ENCODE data around the gene SASH1. TPM values are rescaled to one million over a fixed set of nuclear protein-coding genes. Genes with fewer than 3 reads are reported as not detected.

Gene SASH1
- total RNA-seq, 2 experiments from 2014 or later: not detected

DNA sequence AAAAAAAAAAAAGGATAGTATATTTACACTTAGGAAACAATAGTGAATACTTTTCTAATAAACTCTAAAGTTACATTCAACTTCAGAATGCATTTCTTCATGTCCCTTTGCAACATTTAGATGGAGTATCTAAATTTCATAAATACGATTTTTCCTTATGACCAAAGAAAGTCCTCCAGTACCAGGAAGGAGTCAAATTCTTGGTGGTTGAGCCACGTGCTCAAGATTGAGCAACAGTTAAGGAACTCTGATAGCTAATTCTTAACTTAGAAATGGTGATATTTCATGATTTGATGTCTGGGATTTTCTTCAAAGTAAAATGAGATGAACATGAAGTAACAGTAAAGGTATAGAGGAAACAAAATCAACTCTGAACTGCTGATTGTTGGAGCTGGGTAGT lies 92.7 kb downstream of the SASH1 start:
- Mint-ChIP-seq H3K4me3 (no peak overlapping the region), H3K9me3 (ENCODE audit: insufficient read depth) (no peaks in the 10 kb centered on the region)

DNA sequence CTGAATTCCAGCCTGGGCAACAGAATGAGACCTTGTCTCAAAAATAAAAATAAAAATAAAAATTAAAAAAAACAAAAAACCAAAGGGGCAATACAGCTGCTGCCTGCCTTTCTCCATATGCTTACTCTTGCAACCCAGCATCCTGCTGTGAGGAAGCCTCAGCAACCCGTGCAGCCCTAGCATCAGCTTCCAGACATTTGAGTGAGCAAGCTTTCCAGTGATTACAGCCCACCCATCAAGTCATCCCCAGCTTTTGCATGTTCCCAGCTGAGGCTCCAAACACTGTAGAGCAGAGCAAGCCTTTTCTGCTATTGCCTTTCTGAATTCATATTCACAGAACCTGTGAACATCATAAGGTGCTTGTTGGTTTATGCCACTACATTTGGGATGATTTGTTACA lies 93.8 kb downstream of the SASH1 start:
- CTCF ChIA-PET: no interaction called here
- no peak for ATAC-seq
- POLR2A ChIA-PET: no interaction called here
- Mint-ChIP-seq H3K36me3 (ENCODE audit: low read depth) (no peaks in the 10 kb centered on the region), H3K4me3 (no peak overlapping the region), H3K27ac (no peak overlapping the region), H3K9me3 (ENCODE audit: insufficient read depth) (no peaks in the 10 kb centered on the region), H3K27me3 (ENCODE audit: low read depth) (peaks cover 4% of the 10 kb centered on the region), H3K4me1 (ENCODE audit: low read depth) (no peaks in the 10 kb centered on the region)
- DNase-seq: no peak

More for the DNA sequence above, 92.7 kb downstream of the SASH1 start:
- Mint-ChIP-seq H3K36me3 (ENCODE audit: low read depth) (no peaks in the 10 kb centered on the region), H3K27me3 (ENCODE audit: low read depth) (peaks cover 3% of the 10 kb centered on the region), H3K4me1 (ENCODE audit: low read depth) (no peaks in the 10 kb centered on the region), H3K27ac (no peak overlapping the region)
- ATAC-seq (no peak), DNase-seq (no peak)
- POLR2A ChIA-PET: no interaction called here
- CTCF ChIA-PET: no interaction called here

DNA sequence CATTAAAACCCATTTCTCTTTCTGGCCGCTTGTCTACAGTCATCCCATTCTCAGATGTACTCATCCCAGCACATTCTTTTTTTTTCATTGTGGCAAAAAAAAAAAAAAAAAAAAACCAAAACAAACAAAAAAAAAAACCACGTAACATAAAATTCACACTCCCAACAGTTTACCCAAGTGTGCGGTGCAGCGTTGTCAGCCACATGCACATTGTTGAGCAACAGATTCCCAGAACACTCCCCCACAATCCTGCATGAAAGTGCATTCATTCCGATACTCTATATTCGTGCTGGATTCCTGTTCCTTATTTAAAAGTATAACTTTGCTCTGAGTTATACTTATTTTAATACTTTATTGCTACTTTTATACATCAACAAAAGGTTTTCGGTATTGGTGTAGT lies 96.0 kb downstream of the SASH1 start:
- POLR2A ChIA-PET: no interaction called here

DNA sequence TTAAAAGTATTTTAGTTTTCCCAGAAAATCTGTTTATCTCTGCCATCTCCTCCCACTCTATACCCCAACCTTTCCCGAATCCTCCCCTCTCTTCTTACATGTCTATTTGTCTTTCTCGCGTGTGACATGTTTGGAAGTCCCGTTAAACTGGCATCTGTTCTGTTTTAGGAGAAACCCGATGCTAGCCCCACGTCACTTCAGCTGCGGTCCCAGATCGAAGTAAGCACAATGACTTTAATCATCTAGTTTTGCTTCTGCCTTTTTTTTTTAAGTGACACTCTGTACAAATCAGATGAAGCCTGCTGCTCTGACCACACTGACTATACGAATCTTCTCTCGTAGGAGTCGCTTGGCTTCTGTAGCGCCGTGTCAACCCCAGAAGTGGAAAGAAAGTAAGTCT lies 97.4 kb downstream of the SASH1 start:
- H3K9me3 Mint-ChIP-seq (ENCODE audit: insufficient read depth): no peaks in the 10 kb centered on the region
- POLR2A ChIA-PET: no interaction called here
- H3K4me3 Mint-ChIP-seq: no peak overlapping the region
- ATAC-seq (no peak), DNase-seq (no peak)
- H3K4me1 Mint-ChIP-seq (ENCODE audit: low read depth): peaks cover 4% of the 10 kb centered on the region
- CTCF ChIA-PET: no interaction called here
- no peak overlapping the region for H3K27ac Mint-ChIP-seq
- H3K36me3 Mint-ChIP-seq (ENCODE audit: low read depth): no peaks in the 10 kb centered on the region
- H3K27me3 Mint-ChIP-seq (ENCODE audit: low read depth): peaks cover 4% of the 10 kb centered on the region

More for the DNA sequence above, 96.0 kb downstream of the SASH1 start:
- H3K9me3 Mint-ChIP-seq (ENCODE audit: insufficient read depth): no peaks in the 10 kb centered on the region
- DNase-seq (no peak), ATAC-seq (no peak)
- H3K27me3 Mint-ChIP-seq (ENCODE audit: low read depth): peaks cover 4% of the 10 kb centered on the region
- H3K27ac Mint-ChIP-seq: no peak overlapping the region
- no peak overlapping the region for H3K4me3 Mint-ChIP-seq
- CTCF ChIA-PET: no interaction called here
- no peaks in the 10 kb centered on the region for H3K36me3 Mint-ChIP-seq (ENCODE audit: low read depth)
- H3K4me1 Mint-ChIP-seq (ENCODE audit: low read depth): peaks cover 4% of the 10 kb centered on the region

DNA sequence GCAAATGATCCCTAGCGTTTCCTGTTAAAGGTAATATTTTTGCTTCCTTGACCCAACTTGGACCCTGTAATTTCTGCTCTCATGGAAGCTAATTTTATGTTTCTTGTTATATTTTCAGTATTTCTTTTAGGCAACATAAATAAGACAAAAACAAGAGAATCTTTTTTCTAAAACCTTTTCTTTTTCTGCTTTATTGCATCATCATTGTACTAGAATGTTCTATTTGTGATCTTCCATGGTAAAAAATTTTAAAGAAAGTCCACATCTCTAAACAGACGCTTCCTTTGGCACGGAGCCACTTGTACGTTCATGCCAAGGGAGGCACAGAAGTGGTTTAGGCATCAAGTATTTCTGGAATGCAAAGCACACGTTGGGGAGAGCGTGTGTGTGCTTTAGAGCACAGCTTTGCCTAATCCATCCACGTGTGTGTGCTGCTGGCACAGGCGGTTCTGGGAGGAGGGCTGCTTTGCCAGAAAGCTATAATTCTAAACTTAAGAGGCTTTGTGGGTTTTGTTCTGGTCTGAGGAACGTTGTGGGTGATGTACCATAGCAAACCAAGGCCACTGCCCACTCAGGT lies 98.3 kb downstream of the SASH1 start:
- H3K4me1 Mint-ChIP-seq (ENCODE audit: low read depth): peaks cover 4% of the 10 kb centered on the region
- no peak overlapping the region for H3K27ac Mint-ChIP-seq
- H3K4me3 Mint-ChIP-seq: no peak overlapping the region
- H3K9me3 Mint-ChIP-seq (ENCODE audit: insufficient read depth): no peaks in the 10 kb centered on the region
- CTCF ChIA-PET: no interaction called here
- POLR2A ChIA-PET: interaction anchor here (0.6 kb wide), 1 partner anchor 203 kb away, joined by 3 read pairs; no protein-coding TSS in a partner anchor
- ATAC-seq (no peak), DNase-seq (no peak)
- H3K36me3 Mint-ChIP-seq (ENCODE audit: low read depth): no peaks in the 10 kb centered on the region
- peaks cover 4% of the 10 kb centered on the region for H3K27me3 Mint-ChIP-seq (ENCODE audit: low read depth)

DNA sequence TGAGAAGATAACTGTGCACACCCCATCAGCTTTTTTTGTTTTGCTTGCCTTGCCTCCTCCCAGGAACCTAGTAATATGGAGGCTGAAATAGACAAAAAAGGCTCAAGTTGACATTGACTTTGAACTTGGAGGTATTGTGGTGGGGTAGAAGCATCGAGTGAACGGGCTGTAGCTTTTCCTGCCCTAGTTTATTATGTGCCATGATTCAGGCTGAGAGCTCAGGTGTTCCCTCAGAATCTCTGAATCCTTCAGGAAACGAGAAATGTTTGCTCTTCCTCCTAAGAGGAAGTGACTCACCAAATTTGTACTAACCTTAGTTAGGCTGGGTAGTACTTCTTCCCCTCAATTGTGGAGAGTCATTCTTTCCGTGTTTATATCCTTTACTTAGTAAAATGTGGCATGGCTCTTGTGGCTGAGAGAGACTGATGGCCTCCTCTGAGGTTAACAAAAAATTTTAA lies 98.8 kb downstream of the SASH1 start:
- no peaks in the 10 kb centered on the region for H3K36me3 Mint-ChIP-seq (ENCODE audit: low read depth)
- peaks cover 4% of the 10 kb centered on the region for H3K27me3 Mint-ChIP-seq (ENCODE audit: low read depth)
- H3K27ac Mint-ChIP-seq: no peak overlapping the region
- ATAC-seq (peak; percentile 71), DNase-seq (no peak)
- H3K9me3 Mint-ChIP-seq (ENCODE audit: insufficient read depth): no peaks in the 10 kb centered on the region
- H3K4me1 Mint-ChIP-seq (ENCODE audit: low read depth): peaks cover 4% of the 10 kb centered on the region
- POLR2A ChIA-PET: interaction anchor here (0.6 kb wide), 1 partner anchor 204 kb away, joined by 3 read pairs; no protein-coding TSS in a partner anchor
- CTCF ChIA-PET: no interaction called here
- no peak overlapping the region for H3K4me3 Mint-ChIP-seq

DNA sequence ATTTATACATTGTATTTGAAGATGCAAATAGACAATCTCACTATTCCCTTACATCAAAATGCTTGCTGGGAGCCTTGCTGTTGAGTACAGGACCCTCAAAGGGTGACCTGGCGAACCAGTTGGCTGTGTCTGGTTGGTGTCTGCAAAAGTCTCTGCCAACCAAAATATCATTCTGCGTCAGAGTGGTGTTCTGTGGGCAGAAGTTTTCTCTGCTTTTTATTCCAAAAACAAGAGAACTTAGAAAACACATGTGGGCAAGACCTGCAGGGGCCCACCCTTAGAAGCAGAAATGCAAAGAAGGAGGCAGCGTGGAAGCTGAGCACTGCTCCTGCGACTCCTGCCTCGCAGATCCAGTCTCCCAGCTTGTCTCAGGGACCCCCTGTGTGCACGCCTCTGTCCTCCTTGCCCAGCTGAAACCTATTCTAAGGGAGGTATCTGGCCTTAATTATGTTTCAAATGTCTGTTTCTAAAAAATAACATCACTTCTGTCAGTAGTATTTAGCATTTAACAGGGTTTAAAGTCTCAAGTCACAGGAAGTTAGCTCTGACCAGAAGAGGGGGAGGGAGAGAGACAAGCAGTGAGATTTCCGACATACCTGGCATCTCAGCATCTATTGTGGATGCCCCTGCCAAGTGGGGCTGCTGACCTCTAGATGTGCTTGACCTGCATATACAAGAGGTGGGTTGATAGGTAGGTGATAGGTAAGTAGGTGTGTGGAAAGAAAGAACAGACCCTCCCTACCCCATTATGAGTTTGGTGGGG lies 101.3 kb downstream of the SASH1 start:
- CTCF ChIA-PET: no interaction called here
- no peak for ATAC-seq
- Mint-ChIP-seq H3K4me3 (no peak overlapping the region), H3K4me1 (ENCODE audit: low read depth) (peaks cover 12% of the 10 kb centered on the region), H3K9me3 (ENCODE audit: insufficient read depth) (no peaks in the 10 kb centered on the region), H3K36me3 (ENCODE audit: low read depth) (no peaks in the 10 kb centered on the region), H3K27me3 (ENCODE audit: low read depth) (peaks cover 14% of the 10 kb centered on the region), H3K27ac (no peak overlapping the region)
- POLR2A ChIA-PET: no interaction called here
- no peak for DNase-seq

DNA sequence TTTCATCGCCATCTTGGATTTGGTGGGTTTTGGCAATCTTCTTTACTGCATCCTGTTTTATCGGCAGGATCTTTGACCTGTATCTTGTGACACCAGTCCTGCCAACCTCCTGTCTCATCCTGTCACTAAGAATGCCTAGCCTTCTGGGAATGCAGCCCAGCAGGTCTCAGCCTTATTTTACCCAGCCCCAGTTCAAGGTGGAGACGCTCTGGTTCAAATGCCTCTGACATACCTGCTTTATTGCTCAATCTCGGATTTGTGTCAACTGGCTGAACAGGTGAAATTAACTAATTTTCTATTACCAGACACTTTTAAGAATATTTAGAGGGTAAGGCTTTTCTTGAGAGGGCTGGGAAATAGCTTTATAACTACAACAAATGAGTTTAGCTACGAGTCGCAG lies 102.5 kb downstream of the SASH1 start:
- H3K27ac Mint-ChIP-seq: no peak overlapping the region
- CTCF ChIA-PET: no interaction called here
- no peak overlapping the region for H3K4me3 Mint-ChIP-seq
- ATAC-seq (no peak), DNase-seq (no peak)
- H3K4me1 Mint-ChIP-seq (ENCODE audit: low read depth): peaks cover 12% of the 10 kb centered on the region
- POLR2A ChIA-PET: no interaction called here
- H3K27me3 Mint-ChIP-seq (ENCODE audit: low read depth): peaks cover 15% of the 10 kb centered on the region
- H3K36me3 Mint-ChIP-seq (ENCODE audit: low read depth): no peaks in the 10 kb centered on the region
- H3K9me3 Mint-ChIP-seq (ENCODE audit: insufficient read depth): no peaks in the 10 kb centered on the region

DNA sequence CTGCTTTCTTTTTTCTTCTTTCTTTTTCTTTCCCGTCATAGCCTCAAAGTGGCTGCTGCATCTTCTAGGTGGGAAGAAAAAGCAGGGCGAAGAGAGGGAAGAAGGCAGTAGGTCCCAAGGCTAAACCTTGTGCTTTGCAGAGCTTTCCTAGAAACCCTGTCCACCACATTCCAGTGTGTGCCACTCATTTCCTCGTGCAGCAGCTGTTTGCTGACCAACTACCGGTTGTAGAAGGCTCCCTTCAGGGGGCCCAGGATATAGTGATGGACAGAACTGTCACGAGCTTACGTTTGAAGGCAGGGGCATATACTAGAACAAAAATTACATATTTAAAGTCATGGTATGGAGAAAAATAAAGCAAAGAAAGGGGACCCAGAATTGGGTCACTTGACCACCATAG lies 103.0 kb downstream of the SASH1 start:
- H3K36me3 Mint-ChIP-seq (ENCODE audit: low read depth): no peaks in the 10 kb centered on the region
- ATAC-seq (no peak), DNase-seq (no peak)
- CTCF ChIA-PET: no interaction called here
- no peak overlapping the region for H3K27ac Mint-ChIP-seq
- H3K4me1 Mint-ChIP-seq (ENCODE audit: low read depth): peaks cover 12% of the 10 kb centered on the region
- POLR2A ChIA-PET: no interaction called here
- no peak overlapping the region for H3K4me3 Mint-ChIP-seq
- H3K9me3 Mint-ChIP-seq (ENCODE audit: insufficient read depth): no peaks in the 10 kb centered on the region
- peaks cover 16% of the 10 kb centered on the region for H3K27me3 Mint-ChIP-seq (ENCODE audit: low read depth)

DNA sequence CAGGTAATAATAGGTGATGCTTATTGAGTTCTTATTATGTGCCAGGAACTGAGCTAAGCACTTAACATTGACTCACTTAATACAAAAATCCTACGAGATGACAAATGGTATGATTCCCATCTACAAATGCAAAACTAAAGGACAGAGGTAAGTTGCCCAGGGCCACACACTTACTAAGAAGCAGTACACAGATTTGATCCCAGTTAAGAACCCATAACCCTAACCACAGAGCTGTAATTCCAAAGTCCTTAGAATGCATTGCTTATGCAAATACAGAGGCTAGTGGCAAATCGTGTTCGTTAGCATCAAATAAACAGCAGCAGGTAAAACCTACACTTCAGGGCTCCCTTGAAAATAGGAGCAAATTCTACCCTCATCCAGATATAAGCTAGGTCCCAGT lies 104.0 kb downstream of the SASH1 start:
- no peaks in the 10 kb centered on the region for H3K9me3 Mint-ChIP-seq (ENCODE audit: insufficient read depth)
- ChIA-PET CTCF (no interaction called here), POLR2A (no interaction called here)

DNA sequence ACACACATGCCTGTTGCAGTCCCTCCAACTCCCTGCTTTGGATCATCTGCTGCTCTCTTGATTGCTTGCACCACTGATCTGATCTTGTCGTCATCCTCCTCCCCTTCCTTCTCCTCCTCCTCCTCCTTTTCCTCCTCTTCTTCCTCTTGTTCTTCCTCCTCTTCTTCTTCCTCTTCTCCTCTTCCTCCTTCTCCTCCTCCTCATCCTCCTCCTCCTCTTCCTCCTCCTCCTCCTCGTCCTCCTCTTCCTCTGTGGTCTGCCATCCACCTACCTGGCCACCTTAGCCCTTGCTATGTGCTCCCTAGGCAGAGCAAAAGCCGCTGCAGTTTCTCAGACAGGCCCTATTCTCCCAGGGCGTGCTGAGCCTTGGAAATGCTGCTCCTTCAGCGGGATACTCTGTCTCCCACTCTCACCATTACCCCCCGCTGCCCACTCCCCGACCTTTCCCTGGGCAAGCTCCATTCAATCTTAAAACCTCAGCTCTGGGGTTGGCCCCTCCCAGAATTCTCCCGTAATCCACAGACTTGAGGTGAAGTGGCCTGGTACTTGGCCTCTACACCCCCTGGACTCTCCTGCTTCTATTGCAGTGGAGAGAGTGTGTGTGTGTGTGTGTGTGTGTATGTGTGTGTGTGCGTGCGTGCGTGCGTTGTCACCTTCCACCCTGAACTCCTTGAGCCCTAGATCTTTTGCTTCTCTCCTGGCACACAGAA lies 105.0 kb downstream of the SASH1 start:
- Mint-ChIP-seq H3K36me3 (ENCODE audit: low read depth) (no peaks in the 10 kb centered on the region), H3K27me3 (ENCODE audit: low read depth) (peaks cover 19% of the 10 kb centered on the region), H3K27ac (no peak overlapping the region), H3K4me1 (ENCODE audit: low read depth) (peaks cover 15% of the 10 kb centered on the region), H3K4me3 (no peak overlapping the region), H3K9me3 (ENCODE audit: insufficient read depth) (no peaks in the 10 kb centered on the region)
- POLR2A ChIA-PET: no interaction called here
- ATAC-seq (no peak), DNase-seq (no peak)
- CTCF ChIA-PET: no interaction called here

More for the DNA sequence above, 104.0 kb downstream of the SASH1 start:
- peaks cover 16% of the 10 kb centered on the region for H3K4me1 Mint-ChIP-seq (ENCODE audit: low read depth)
- ATAC-seq: no peak
- H3K27me3 Mint-ChIP-seq (ENCODE audit: low read depth): peaks cover 19% of the 10 kb centered on the region
- no peak overlapping the region for H3K27ac Mint-ChIP-seq
- H3K4me3 Mint-ChIP-seq: no peak overlapping the region
- no peak for DNase-seq
- H3K36me3 Mint-ChIP-seq (ENCODE audit: low read depth): no peaks in the 10 kb centered on the region

DNA sequence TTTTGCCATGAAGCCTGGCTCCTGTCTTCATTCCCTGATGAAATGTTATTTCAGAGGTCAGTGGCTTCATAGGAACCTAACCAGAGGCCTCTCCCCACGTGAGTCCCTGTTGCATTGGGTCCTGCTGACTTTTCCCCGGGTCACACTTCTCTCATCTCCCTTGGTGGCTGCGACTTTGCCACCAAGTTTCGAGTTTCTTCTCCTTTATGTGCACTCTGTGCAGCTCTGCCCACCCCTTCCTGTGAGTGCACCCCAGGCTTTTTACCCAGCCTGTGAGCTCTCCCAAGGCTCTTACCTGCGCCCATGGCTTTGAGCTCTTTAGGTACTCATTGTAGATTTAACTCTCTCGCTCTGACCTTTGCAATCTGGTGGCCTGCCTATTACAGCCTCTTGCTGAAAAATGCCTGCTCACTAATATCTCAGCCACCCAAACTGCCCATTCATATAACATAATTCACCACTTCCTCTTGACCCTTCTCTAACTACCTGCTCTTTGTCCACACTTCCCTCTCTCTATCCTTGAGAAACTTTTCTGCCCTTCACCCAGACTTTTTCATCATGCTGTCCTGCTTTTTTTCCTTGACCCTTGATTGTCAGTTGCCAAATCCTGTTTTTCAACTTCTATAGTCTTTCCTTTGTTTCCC lies 105.9 kb downstream of the SASH1 start:
- Mint-ChIP-seq H3K27me3 (ENCODE audit: low read depth) (peaks cover 19% of the 10 kb centered on the region), H3K36me3 (ENCODE audit: low read depth) (no peaks in the 10 kb centered on the region), H3K27ac (peak overlapping the region; percentile 50), H3K9me3 (ENCODE audit: insufficient read depth) (no peaks in the 10 kb centered on the region), H3K4me1 (ENCODE audit: low read depth) (peaks cover 15% of the 10 kb centered on the region), H3K4me3 (no peak overlapping the region)
- ChIA-PET POLR2A (no interaction called here), CTCF (no interaction called here)
- ATAC-seq (peak; percentile 70), DNase-seq (peak; percentile 35)
